UCSD-AML1 (cell line): Measurements from ENCODE around the gene EIF4G3.
"Not testable (repeated sequence)": the region's sequence is repeated elsewhere in the genome, so short reads cannot be mapped to it uniquely, and the experiment has no call there.

Experiments used
- DNase-seq: peaks from one replicate; lab custom pipeline; 2025; ENCODE audit not compliant: unreplicated experiment; lab: John Stamatoyannopoulos, UW

The EIF4G3 gene

GRCh38 chr1:21153388-21153787 is 23.3 kb downstream of the EIF4G3 start:
- DNase-seq = no peak

DNA sequence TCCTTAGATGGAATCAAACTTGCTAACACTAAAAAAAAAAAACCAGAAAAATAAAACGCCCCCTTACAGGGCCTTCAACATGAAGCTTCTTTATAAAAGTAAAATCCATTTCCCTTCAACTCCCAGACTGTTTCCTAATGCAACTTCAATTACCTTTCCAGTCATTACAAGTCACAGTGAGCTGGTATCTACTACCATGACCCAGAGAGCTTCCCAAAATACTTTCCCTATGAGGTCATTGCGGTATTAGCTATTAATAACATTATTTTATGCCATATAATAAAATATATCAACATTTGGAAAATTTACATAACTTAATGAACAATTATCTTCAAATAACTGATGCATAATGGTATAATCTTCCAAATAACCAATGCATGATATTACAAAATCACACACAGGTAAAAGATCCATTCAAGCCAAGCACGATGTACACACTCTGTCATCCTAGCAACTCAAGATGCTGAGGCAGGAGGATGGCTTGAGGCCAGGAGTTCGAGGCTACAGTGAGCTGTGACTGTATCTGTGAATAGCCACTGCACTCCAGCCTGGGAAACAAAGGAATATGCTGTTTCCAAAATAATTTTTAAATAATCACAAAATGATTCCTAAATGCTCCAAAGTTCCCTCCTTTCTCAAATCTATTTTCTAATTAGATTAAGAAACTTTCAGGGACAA is 24.1 kb downstream of the EIF4G3 start:
- DNase-seq = no peak

DNA sequence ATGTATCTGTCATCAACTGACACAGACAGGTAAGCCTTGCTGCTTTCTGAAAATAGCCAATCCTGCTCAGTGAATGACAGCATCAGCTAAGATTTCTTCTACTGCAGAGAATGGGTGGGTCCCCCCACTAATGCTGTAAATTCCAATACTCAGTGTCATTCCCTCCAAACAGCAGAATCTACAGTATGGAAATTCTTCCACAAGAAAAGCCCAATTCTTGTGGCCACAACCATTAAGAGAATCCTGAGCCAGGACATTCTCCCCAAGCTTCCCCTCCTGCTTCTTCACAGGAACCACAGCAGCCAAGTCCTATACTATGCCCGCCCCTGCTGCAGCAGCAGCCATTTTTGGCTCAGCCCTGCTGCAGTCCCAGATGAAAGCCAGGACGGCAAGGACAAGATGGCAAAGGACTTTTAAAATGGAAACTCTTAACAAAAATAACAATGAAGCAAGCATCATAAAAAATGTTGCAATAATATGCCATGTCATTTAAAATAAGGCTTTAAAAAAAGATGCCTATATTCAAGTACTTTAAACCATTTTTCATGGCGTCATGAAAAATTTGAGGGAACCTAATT is 26.8 kb downstream of the EIF4G3 start:
- DNase-seq = no peak

- no peak for DNase-seq
Measured at GRCh38 chr1:21149430-21149854, 27.3 kb downstream of the EIF4G3 start.

GRCh38 chr1:21143752-21144151 is 32.9 kb downstream of the EIF4G3 start:
- DNase-seq = no peak

GRCh38 chr1:21143138-21143537 is 33.6 kb downstream of the EIF4G3 start:
- DNase-seq = no peak

DNA sequence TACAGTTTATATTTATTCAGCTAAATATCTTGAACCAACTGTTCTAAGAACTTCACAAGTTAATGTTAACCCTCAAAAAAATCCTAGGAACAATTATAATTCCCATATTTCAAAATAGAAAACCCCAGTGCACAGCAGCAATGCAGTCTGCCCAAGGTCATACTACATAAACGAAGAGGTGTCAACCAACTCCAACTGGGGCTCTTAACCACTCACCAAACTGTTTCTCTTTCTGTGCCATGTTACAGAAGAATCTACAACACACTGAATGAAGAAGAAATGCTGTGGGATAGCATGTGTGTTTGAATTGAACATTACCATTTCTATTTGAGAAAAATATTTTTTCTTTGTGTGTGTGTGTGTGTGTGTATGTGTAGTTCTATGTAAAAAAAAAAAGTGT is 35.7 kb downstream of the EIF4G3 start:
- no peak for DNase-seq

DNA sequence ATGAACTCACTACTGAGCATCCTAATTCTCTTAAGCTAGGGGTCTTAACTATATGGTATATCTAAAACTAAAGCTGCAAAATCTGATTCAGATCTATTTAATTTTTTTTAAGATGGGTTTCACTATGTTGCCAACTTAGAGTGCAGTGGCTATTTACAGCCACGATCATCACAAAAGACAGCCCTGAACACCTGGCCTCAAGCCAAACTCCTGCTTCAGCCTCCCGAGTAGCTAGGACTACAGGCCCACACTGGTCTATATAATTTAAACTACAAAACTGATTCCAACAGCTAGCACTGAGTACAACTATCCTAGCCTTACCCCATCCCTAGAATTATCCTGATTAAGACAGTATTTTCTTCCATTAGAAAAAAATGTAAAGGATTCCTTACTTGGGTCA is 37.1 kb downstream of the EIF4G3 start:
- no peak for DNase-seq

- not testable (repeated sequence) for DNase-seq
Measured at GRCh38 chr1:21136344-21136743, 40.4 kb downstream of the EIF4G3 start.

DNA sequence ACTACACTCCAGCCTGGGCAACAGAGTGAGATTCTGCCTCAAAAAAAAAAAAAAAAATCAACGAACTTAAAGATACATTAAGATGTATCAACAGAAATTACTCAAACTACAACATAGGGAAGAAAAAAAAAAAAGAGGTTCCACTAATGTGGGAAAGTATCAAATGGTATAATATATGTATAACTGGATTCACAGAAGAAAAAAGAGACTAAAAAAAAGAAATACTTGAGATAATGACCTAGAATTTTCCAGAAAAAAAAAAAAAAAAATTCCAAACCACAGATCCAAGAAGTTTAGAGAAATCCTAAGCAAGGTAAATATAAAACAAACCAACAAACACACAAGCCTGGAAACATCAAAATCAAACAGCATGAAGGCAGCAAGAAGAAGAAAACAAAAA is 45.5 kb downstream of the EIF4G3 start:
- DNase-seq = no peak

- DNase-seq = no peak
Measured at GRCh38 chr1:21129407-21129806, 47.3 kb downstream of the EIF4G3 start.

GRCh38 chr1:21126324-21126723 is 50.4 kb downstream of the EIF4G3 start:
- DNase-seq = no peak

DNA sequence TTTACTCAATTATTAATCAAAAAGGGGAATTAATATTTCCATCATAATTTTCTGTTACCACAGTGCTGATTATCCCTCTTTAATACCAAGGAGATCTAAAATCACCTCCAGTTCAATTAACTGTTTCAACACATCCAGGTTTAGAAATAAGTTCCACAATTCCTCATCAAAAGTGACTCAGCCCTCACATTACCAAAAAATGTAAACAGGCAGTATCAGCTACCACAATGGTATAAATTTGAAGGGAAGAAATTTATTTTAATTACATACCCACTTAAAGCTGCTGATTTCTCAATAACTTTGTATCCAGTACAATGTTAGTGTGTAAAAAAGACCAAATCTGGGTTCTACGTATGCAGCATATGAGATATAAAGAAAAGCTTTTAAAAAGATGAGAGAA is 51.9 kb downstream of the EIF4G3 start:
- DNase-seq = no peak

DNA sequence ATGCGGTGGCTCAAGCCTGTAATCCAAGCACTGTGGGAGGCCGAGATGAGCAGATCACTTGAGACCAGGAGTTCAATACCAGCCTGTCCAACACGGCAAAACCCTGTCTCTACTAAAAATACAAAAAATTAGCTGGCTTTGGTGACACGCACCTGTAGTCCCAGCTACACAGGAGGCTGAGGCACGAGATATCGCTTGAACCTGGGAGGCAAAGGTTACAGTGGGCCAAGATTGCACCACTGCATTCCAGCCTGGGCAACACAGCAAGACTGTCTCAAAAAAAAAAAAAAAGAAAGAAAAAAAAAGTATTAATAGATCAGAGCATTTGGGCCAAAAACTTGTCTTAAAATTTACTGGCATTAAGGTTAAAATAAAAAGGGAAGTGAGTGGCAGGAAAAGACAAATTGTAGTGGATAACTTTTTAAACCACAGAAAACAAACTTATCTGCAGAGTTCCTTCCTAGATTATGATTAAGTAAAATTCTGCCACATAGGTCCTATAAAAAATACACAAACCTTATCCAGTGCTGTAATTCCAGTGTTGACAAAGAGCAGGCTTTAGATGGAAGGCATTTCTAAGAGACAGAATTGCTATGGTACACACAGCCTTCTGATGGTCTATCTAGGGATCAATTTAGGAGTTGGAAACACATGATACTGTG is 53.3 kb downstream of the EIF4G3 start:
- no peak for DNase-seq

GRCh38 chr1:21121764-21122471 is 54.8 kb downstream of the EIF4G3 start:
- no peak for DNase-seq

GRCh38 chr1:21118167-21118566 is 58.5 kb downstream of the EIF4G3 start:
- DNase-seq = no peak

GRCh38 chr1:21117597-21118001 is 59.1 kb downstream of the EIF4G3 start:
- no peak for DNase-seq

DNA sequence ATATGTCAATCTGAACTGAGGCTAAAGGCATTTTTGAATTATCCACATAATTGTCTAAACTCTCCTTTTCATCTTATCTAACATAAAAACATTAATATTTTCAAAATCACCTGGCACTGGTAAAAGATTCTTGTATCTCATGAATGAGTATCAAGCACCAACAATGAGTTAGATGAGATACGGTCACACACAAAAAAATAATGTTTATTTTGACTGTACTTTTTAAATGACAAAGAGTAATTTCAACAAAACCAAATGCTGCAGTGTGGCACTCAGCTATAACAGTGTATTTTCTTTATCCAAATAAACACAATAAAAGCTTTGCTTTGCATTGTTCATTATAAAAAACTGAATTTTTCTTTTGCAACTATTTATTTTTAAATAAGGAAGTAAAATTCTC is 59.5 kb downstream of the EIF4G3 start:
- no peak for DNase-seq

DNA sequence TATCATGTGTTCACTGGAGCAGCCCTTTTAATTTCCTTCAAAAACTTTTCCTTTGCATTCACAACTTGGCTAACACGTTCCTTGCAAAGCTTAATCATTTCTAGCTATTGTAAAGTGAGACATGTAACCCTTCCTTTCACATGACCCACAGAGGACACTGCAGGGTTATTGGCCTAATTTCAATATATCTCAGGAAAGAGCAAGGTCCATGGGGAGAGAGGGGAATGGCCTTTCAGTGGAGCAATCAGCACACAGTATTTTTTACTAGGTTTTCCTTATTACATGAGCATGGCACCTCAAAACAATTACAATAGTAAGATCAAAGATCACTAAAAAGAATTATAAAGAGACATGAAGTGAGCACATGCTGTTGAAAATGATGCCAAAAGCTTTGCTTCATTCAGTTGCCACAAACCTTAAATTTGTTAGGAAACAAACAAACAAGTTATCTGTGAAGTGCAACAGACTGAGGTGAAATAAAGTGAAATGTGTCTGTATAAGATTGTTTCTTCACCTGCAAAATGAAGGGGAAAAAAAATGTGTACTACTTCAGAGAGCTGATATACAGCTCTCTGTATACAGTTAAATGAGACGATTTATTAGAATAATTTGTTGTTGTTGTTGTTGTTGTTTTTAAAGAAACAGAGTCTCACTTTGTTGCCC is 61.5 kb downstream of the EIF4G3 start:
- DNase-seq = no peak

DNA sequence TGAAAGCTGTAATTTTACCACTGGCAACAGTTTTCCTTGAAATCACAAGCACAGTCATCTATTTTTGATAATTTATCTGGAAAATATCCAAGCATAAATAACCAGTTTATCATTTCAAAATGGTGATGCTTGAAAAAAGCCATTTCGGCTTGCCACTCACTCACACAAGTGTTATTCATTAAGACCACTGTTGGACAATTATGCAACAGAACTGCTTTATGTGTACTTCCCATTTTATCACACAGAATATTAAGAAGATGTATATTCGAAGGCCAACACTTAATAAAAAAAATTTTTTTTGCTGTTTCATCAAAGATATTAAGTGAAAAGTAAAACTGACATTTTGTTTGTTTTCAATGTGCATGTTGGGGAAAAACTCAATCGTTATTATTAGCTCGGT is 62.3 kb downstream of the EIF4G3 start:
- no peak for DNase-seq

- DNase-seq = no peak
Measured at GRCh38 chr1:21110163-21110562, 66.5 kb downstream of the EIF4G3 start.
